GM19239 (cell line): ENCODE measurements around the gene GSDMA.
A peak's percentile ranks its signal among the peaks of the same experiment; 100 is the strongest.

Source experiments
- DNase-seq: peaks from one replicate; pipeline ENCODE4 v3.0.0; 2011; ENCODE audit warnings: low spot score; ENCODE audit not compliant: insufficient read length
- FAIRE-seq: peaks from 2 replicates; lab custom pipeline; 2011; peaks lifted over from hg19 to GRCh38; lab: Jason Lieb, UNC

GSDMA gene, protein sequence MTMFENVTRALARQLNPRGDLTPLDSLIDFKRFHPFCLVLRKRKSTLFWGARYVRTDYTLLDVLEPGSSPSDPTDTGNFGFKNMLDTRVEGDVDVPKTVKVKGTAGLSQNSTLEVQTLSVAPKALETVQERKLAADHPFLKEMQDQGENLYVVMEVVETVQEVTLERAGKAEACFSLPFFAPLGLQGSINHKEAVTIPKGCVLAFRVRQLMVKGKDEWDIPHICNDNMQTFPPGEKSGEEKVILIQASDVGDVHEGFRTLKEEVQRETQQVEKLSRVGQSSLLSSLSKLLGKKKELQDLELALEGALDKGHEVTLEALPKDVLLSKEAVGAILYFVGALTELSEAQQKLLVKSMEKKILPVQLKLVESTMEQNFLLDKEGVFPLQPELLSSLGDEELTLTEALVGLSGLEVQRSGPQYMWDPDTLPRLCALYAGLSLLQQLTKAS

DNA sequence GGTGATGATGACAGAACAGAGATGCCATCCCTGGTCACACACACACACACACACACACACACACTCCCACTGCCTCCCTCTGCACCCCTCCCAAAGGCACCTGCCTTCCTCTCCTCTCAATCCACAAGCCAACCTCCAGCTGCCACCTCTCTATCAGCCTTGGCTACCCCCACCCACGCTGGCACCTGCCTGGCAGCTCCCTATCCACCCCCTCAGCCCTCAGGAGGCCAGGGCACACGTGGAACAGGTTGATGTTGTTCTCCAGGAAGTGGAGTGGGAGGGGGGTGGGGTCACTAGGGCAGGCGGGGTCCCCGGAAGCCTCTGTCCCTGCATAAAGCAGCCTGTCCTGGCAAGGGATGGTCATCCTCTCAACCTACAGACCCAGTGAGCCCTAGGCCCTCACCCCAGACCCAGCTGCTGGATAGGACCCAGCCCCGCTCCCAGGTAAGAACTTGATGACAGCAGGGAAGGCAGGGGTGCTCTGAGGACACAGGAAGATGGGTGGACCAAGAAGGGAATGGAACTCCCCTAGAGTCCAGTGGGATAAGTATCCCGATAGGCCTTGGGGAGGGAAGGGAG lies at the start of gene GSDMA:
Gene GSDMA (plus strand): TSS at position 363 of the 579 bp plus-strand sequence. CDS start 2,684 bp downstream, outside the sequence.
- DNase-seq (no peak), FAIRE-seq (no peak)

DNA sequence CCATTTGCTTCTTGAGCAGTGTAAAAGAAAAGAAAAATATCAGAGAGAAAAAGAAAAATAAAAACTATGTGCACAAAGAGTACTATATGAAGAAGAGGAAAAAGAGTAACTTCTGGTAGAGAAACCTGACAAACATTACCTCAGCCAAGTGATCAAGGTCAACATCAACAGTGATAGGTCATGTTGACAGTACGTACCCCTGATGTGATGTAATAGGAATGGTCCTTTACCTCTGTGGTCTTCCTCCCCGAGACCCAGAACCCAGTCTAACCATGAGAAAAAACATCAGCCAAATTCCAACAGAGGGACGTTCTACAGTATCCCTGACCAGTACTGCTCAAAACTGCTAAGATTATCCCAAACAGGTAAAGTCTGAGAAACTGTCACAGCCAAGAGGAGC lies 48.8 kb upstream of the GSDMA start:
- FAIRE-seq: no peak

DNA sequence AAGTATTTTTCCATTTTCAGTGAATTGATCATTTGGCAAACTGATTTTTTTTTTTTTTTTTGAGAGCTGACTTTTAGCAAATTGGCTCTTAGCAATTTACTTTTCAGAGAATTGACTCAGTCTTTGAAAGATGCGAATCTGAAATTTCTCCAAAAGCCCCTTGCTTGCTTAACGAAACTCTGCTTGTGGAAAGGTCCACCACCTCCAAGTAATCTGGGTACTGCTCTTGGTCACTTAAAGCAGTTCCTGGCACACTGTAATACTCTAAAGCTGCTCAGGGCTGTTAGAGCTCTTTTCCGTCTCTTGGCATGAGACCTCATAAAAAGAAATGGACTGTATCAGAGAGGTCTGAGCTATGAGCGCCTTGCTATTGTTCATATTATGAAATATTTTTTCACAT lies 47.2 kb upstream of the GSDMA start:
- FAIRE-seq: no peak

More for the DNA sequence above, 48.8 kb upstream of the GSDMA start:
- no peak for DNase-seq

DNA sequence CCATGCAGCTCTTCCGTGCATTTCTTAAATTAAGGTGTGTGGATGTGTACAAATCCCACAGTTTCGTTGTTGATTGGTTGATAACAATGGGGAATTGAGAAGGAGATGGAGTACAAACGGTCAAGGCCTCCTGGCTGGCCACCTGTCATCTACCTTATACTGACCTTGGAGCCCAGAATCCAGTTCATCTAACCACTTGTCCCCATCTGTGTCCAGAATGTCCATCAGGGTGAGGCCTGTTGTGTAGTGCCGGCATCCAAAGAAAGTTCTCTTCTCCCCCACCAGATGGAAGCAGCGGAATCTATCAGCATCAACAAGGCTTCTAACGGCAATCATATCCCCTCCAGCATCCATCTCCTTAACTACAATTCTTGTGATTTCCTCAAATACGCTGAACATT lies 45.9 kb upstream of the GSDMA start:
- DNase-seq (no peak), FAIRE-seq (no peak)

More for the DNA sequence above, 47.2 kb upstream of the GSDMA start:
- DNase-seq: no peak

DNA sequence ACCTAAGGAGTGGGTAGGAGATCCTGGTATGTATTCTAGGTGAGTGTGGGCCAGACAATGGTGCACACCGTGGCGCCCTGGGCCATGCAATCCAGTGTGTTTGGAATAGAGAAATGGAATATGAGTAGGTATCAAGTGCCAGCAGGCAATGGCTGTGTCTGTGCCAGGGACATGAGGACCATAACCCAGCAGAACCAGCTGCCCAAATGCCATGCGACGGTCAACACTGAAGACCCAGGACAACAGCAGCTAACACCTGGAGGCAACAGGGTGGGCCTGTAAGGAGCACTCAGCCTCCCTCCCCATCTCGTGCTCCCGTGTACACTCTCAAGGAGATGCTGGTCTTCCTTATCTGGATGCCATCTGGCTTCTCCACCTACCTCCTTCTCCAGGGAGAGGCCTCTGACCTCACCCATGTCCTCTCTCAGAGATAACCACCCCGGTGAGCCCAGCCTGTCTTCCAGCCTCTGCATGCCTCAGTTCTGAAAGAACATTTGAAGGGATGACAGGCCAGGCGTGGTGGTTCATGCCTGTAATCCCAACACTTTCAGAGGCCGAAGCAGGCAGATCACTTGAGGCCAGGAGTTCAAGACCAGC lies 43.6 kb upstream of the GSDMA start:
- DNase-seq (no peak), FAIRE-seq (no peak)

DNA sequence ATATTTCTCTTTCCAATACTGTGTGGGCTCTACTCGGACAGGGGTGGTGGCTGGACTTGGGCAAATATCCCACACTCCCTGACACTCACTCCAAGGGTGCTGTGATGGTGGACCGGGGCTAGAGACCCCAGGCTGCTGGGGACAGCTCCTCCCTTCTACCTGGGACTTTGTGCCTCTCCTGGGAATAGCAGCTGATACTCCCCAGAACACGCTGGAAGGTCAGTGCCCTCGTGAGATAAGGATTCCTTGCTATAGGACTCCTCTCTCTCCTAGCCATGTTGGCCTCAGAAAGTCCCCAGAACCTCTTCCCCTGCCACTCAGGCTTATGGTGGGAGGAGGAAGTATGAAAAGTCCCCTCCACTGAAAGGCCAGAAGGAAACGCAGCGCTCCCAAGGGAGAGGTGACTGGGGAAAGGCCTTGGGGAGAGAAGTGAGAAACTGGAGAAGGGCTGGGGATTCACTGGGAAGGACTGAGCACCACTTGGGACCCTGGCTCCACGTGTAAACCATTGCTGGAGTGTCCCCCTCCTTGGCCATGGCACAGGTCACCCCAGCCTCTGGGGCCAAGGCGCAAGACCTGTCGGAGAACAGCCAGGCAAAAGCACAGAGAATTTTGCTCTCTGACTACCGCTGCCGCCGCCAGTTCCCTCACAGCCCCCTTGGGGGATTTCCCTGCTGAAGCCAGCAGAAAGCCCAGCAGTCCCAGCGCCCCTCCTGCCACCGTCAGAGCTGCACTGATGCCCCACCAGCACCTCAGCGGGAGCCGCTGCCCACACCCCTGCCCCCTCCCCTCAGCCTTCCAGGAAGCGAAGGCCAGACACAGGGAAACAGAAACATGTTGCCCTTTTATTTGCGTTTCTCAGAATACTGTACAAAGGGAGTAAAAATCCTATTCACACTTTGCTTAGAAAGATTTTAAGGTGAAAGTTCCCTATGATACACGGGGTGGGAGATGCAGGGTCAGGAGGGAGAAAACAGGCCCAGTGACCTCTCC lies 42.3 kb upstream of the GSDMA start:
- FAIRE-seq: peak; percentile 74
- DNase-seq: no peak

DNA sequence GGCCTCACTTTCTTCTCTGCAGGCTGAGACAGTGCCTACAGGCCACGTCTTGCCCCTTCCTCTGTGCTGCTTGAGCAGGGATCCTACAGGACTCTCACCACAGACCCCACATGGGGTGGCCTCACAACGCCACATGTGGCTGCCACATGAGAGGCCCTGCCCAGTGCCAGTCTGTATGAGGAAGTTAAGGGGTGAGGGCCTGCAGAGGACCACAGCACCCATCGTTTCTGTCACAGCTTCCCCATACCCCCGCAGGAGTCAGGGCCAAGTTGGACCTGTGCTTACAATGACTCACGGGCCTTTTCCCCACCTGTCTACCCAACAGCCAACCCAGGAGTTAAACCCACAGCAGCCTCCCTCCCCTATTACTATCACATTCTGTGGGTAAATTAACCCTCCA lies 41.5 kb upstream of the GSDMA start:
- no peak for DNase-seq
- FAIRE-seq: peak; percentile 61

DNA sequence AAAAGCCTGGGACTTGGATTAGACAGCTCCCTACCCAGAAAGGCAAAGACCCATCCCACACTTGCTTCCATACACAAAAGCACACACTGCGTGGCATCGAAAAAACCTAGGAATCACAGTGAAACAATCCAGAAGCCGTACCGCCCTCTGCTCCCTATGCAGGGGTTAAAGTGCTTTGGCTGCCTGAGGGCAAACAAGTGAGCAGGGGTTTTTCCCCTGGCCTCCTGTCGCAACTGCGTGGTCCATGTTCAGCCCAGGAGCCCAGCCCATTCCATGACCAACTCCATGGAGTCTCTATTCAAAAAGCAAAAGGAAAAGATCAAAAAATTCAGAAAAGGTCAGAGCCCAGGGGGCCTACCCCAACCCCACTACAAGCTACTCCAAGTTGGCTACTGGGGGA lies 40.8 kb upstream of the GSDMA start:
- DNase-seq (no peak), FAIRE-seq (no peak)

DNA sequence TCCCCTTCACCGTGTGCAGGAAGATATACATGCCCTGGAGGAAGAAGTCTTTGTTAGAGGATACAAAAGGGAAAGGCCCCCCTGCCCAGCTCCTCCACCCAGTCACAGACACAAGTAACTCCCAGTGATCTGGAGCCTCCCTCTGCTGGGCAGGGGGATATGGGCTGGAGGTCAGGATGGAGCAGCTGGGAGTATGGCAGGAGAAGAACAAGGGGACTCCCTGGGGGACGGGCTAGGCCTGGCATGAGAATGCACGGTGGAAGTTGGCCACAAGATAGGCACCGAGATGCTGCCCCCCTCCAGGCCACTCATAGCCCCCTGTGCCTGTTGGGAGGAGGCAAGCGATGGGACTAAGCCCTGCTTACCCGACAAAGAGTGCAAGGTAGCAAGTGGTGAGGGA lies 39.6 kb upstream of the GSDMA start:
- DNase-seq (no peak), FAIRE-seq (no peak)

DNA sequence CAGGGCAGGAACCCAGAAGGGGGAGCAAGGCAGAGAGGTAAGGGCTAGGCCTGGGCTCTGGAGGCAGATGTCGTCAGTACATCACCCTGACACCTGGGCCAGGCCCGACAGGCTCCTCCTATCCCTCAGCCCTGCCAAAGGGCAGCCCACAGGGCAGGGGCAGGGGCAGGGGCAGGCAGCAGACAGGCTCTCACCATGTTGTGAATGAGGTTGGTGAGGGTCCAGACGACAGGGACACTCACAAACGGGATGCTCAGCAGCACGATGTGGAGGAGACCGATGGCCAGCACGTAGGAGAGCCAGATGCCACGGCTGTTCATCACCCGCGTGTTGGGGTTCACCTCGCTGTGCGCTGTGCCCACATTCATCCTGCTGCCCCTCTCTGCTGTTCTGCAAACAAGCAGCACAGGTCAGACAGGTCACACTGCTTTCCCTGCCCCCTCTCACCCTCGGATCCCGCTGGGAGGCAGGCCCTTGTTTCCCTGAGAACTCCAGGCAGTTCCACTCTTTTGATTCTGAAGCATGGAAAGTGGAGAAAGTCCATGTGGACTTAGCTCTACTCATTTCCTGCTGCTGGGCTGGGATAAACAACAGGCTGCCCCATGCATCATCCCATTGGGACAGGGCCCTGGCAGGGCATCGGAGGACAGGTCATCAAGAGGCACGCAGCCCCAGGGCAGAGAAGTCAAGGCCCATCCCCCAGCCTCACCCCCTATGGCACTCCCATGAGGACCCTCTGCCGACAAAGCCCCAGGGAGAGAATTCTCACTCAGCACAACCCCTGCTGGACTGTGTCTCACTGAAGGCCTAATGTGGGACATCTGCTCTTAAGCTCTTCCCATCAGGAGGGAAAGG lies 38.7 kb upstream of the GSDMA start:
- DNase-seq (no peak), FAIRE-seq (no peak)

DNA sequence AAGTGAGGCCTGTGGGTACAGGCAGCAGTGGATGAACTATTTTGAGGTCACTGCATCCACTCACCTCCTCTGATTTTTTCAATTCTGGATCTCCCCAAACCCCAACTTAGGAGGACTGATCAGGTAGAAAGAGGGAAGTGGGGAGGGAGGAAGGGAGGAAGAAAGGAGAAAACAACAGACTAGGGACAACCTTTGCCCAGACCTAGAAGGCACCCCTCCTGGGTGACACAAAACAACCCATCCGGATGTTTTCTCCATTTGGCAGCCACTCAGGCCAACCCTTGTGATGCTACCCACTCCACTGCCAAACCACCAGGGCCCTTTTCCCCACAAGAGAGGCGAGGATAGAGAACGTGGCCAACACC lies 38.1 kb upstream of the GSDMA start:
- no peak for FAIRE-seq

DNA sequence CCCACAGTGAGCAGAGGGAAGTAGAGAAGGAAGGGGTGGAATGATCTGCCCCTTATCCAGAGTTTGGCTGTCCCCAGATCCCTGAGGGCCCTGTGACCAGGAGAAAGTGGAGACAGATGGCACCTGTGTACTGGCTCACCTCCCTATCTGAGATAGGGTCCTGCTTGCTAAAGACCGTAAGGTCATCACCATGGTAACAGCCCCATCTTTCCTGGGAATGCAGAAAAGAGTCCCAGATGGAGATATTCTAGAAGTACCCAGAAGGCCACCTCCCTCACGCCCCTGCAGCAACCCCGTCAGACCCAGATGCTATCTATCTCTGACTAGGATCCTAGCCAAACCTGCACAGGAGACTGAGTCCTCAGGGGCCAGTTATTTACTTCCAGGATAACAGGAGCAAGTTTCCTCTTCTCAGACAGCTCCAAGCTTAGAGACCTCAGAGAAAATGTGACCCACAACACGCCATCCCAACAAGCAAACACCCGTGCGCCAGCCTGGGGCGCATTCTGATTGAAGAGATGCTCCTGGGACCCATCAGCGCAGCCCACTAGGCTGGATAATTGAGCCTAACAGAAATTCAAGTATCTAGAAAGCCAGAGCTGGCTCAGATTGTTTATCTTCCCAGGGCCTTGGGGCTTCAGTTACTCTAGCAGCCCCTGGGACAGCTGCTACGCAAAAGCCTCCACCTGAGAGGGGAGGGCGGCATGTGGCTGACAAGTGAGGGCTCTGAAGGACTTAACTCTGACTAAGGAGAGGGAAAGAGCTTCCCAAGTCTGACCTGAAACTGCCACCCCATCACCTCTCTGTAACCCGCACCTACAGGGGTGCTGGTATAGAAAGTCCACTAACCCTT lies 37.3 kb upstream of the GSDMA start:
- FAIRE-seq (no peak), DNase-seq (no peak)

More for the DNA sequence above, 38.1 kb upstream of the GSDMA start:
- no peak for DNase-seq

DNA sequence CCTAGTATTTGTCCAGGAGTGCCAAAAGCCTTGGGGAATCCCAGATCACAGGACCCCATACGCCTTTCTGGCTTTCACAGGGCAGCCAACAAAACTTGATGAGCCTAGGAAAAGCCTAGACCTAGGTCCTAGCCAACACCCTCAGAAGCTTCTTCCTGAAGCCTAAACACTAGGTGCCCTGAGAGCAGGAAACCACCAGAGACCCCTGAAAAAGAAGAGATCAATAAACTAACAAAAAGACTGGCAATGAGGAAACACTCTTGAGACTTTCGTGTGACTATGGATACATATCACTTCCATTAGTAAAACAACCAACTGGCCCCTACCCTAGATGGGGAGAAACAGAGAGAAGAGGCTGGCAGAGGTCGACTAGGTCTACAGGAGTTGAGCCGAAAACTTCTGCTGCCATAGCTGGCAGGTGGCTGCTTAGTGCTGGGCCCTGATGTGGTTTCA lies 36.6 kb upstream of the GSDMA start:
- DNase-seq: peak; percentile 36
- peak; percentile 99 for FAIRE-seq

DNA sequence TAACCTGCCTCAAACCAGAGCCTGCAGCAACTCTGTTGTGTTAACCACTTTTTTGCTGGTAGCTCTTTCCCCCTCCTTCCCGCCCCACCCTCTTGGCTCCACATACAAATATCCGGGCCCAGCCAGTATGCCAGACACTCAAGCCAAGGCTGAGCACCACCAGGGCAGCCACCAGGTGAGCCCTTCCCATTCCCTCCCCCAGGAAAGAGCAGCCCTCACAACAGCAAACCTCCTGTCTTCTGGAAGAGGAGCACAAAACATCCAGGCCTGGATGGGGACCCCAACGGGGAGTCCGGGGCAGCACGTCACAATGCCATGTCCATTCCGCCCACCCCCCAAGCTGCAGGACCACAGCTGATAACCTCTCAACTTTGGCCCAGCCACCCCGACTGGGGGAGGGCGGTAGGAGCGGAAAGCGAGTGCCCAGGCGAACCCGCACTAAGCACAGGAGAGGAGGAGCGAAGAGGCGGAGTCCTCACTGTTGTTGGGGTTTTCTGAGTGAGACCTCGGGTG lies 36.2 kb upstream of the GSDMA start:
- DNase-seq (no peak), FAIRE-seq (no peak)

DNA sequence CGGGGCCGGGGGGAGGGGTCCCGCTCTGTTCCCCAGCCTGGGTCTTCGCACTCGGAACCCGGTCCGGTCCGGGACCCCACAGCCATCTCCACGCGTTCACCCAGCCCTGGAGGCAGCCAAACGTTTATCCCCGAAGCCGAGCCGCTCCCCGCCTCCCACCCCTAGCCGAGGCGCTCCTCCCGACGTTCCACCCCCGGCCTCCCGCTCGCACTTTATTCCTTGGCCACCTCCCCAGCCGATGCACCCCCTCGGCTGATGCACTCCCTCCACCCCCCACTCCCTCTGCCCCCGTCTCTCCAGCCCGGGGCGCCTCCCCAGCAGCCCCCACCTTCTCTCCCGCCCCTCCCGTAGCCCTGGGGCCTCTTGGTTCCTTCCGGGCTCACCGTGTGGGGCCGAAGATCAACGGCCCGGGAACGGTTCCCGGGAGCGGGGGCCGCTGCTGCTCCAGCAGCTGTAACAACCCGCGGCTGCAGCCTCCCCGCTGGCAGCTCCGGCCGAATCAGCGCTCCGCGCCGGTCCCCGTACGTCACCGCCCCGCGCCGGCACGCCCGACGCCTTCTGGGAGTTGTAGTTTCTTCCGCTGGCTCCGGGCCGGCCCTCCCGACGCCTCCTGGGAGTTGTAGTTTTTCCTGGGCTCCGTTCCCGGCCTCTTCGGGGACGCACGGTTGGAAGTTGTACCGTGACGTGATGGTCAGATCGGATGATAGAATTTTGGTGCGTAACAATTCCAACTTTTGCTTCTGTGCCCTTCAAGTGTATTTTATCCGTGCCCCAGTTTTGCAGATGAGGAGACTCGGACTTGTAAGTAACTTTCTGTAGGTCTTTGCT lies 35.5 kb upstream of the GSDMA start, which contains the start of the genes LRRC3C and ORMDL3:
Gene LRRC3C (plus strand): TSS at position 632 of the 828 bp plus-strand sequence. CDS start 13,792 bp downstream, outside the sequence.
Gene ORMDL3 (minus strand): TSS at position 501 of the 828 bp plus-strand sequence. CDS start 3,398 bp downstream, outside the sequence.
- FAIRE-seq (peak; percentile 96), DNase-seq (peak; percentile 90)

DNA sequence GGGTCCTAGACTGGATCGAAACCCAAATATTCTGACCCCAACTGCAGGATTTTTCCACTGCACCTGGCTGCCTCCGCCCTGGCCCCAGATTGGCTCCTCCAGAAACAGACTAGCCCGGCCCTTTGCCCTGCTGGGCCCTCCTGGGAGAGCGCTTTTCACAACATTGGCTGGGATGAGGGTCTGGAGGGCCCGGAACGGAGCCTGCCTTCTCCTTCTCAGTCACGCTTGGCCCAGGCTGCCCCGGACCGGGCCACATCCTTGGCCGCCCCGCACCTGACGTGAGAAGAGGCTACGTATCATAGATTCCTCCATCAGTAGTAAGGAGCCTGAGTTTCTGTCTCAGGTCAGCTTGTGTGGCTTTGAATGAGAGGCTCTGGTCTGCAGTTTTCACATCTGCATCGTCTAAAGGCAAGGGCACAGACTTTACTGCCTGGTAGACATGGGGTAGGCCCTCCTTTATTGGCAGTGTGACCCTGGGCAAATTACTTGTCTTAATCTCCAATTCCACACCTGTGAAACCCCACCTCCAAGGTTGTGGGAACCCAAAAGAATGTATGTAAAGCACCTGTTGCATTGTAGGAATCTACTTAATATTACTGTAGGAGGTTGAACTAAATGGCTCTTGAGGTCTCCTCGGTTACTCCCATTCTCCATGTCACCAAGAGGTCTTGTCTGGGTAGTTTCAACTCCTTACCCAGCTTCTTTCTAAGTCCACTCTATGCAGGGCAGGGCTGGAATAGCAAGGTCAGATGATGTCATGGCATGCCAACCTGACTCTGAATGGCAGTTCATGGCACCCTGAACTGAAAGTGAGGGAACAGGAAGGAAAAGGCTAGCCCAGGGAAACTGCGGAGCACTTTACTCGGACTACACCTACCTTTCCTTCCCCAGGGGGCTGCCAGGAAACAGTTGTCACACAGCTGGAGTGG lies 34.6 kb upstream of the GSDMA start:
- no peak for FAIRE-seq
- no peak for DNase-seq
